ENCODE measurements around the gene DCAKD.

DNA sequence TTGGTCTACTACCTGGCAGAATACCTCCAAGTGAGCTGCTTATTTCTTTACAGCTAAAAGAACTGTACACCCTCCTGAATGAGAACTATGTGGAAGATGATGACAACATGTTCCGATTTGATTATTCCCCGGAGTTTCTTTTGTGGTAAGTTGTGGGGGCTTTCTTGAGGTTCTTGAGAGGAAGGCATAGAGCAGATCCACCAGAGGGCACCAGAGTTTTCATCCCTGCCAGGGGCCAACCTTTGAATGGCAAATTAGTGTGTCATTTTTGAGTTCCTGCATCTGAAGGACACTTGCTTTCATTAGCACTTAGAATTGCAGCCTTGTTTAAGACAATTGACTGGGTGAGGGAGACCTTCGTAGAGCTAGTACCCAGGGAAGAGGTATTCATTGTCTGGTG, 44.7 kb upstream of the DCAKD start:
- TF ChIP-seq ZNF274 (IDR thresholded peaks at IDR 0.05; ENCODE audit: low read depth, low read length), result no peak
- no peak for TF ChIP-seq YY1 (IDR thresholded peaks at IDR 0.05; ENCODE audit: insufficient read depth, insufficient read length)
